Endothelial cell of umbilical vein (primary cell): ENCODE results near the gene FUT8. TPM values are rescaled to one million over a fixed set of nuclear protein-coding genes. Genes with fewer than 3 reads are reported as not detected.
A peak's percentile ranks its signal among the peaks of the same experiment; 100 is the strongest.

Experiments used
- BruUV-seq: library from RNA; stranded (reverse); fragments of 400-500 nt; replicated peaks from 2 replicates; lab custom pipeline; 2021; lab: Mats Ljungman, UMichigan
- CTCF ChIA-PET: fragments of 300-600, 350-600 bp; sonication (Branson Sonifier 250); formaldehyde crosslinking; loops from one replicate; lab custom pipeline; 2021; ENCODE audit warnings: antibody characterized with exemption, inconsistent platforms; lab: Charles Lee
- POLR2A ChIA-PET: fragments of 300-600, 350-600 bp; sonication (Branson Sonifier 250); formaldehyde crosslinking; loops from one replicate; lab custom pipeline; 2021; ENCODE audit warnings: antibody characterized with exemption, inconsistent platforms; lab: Charles Lee
- DNase-seq: peaks from one replicate; pipeline ENCODE4 v3.0.0-alpha.2; 2011; ENCODE audit warnings: low read depth, low spot score
- FAIRE-seq: peaks from 2 replicates; lab custom pipeline; 2011; peaks lifted over from hg19 to GRCh38; lab: Jason Lieb, UNC
- H2AFZ ChIP-seq: 2 replicates; pipeline ENCODE4 v1.6.0; 2012; ENCODE audit warnings: low read depth, low read length, control low read depth, inconsistent platforms
- H3K27ac ChIP-seq: 2 replicates; pipeline ENCODE4 v1.5.1; 2011; ENCODE audit warnings: low read depth, mild to moderate bottlenecking, control low read depth, low read length, moderate library complexity; ENCODE audit not compliant: insufficient read depth
- H3K27me3 ChIP-seq, 2 experiments: 2 replicates each; pipeline versions ENCODE4 v1.6.0 to v1.6.1; 2011; ENCODE audit warnings: low read length in 2 of 2, mixed read lengths in 1 of 2; ENCODE audit not compliant: control insufficient read depth in 2 of 2, insufficient read depth in 2 of 2
- H3K36me3 ChIP-seq, 2 experiments: 2 replicates in 1 of 2; 3 replicates in 1 of 2; pipeline ENCODE4 v1.5.1; 2011; ENCODE audit warnings: low read length in 2 of 2, mild to moderate bottlenecking in 1 of 2, moderate library complexity in 1 of 2; ENCODE audit not compliant: control insufficient read depth in 2 of 2, insufficient read depth in 2 of 2; ENCODE audit errors: extremely low read depth in 1 of 2
- H3K4me1 ChIP-seq: 3 replicates; pipeline ENCODE4 v1.5.1; 2011; ENCODE audit warnings: mild to moderate bottlenecking, low read length; ENCODE audit not compliant: control insufficient read depth, insufficient read depth; ENCODE audit errors: extremely low read depth
- H3K4me2 ChIP-seq: 2 replicates; pipeline ENCODE4 v1.6.1; 2011; ENCODE audit warnings: low read length, control low read depth, mixed read lengths; ENCODE audit not compliant: insufficient read depth
- H3K4me3 ChIP-seq, 3 experiments: fragments of 200-600 bp in 1 of 3; sonication (generic), shearing (Covaris generic) in 1 of 3; replicated peaks in 1 of 3; 2 replicates each; pipeline ENCODE4 v1.5.1; 2011 to 2016; ENCODE audit warnings: control low read depth in 3 of 3, low read length in 3 of 3, mild to moderate bottlenecking in 2 of 3, inconsistent platforms in 1 of 3, low read depth in 1 of 3, moderate library complexity in 1 of 3; ENCODE audit not compliant: insufficient read depth in 1 of 3
- H3K79me2 ChIP-seq: 2 replicates; pipeline ENCODE4 v1.6.0; 2012; ENCODE audit warnings: low read length, inconsistent platforms; ENCODE audit not compliant: control insufficient read depth, insufficient read depth
- H3K9ac ChIP-seq: replicated peaks from 2 replicates; pipeline ENCODE3; 2011; ENCODE audit warnings: low read length, control low read depth; ENCODE audit not compliant: insufficient read depth; ENCODE audit errors: extremely low read depth
- H3K9me1 ChIP-seq: replicated peaks from 3 replicates; pipeline ENCODE4 v1.6.0; 2011; ENCODE audit warnings: mild to moderate bottlenecking, low read length; ENCODE audit not compliant: control insufficient read depth, insufficient read depth; ENCODE audit errors: extremely low read depth
- H3K9me3 ChIP-seq: replicated peaks from 2 replicates; pipeline ENCODE4 v1.5.1; 2012; ENCODE audit warnings: low read length, inconsistent platforms; ENCODE audit not compliant: control insufficient read depth, insufficient read depth
- H4K20me1 ChIP-seq: replicated peaks from 2 replicates; pipeline ENCODE3; 2011; ENCODE audit warnings: mild to moderate bottlenecking, low read length; ENCODE audit not compliant: control insufficient read depth, insufficient read depth; ENCODE audit errors: extremely low read depth
- EZH2 ChIP-seq: IDR thresholded peaks from 2 replicates; pipeline ENCODE4 v1.6.1; 2012; ENCODE audit warnings: borderline replicate concordance, low read depth, mild to moderate bottlenecking, moderate library complexity, low read length, inconsistent platforms; ENCODE audit not compliant: severe bottlenecking
- FOS ChIP-seq: IDR thresholded peaks from 2 replicates; pipeline ENCODE4 v1.6.1; 2011; ENCODE audit warnings: mild to moderate bottlenecking, low read length, moderate library complexity, borderline replicate concordance; ENCODE audit not compliant: insufficient read depth
- GATA2 ChIP-seq: IDR thresholded peaks from 2 replicates; pipeline ENCODE4 v1.7.0; 2011; ENCODE audit warnings: low read depth, mild to moderate bottlenecking, moderate library complexity, mixed read lengths, low read length; ENCODE audit not compliant: insufficient read length, insufficient read depth
- MYC ChIP-seq: IDR thresholded peaks from one replicate; pipeline ENCODE4 v1.6.1; 2011; ENCODE audit warnings: mild to moderate bottlenecking, low read depth, low read length
- POLR2A ChIP-seq: IDR thresholded peaks from 2 replicates; pipeline ENCODE4 v1.6.1; 2012; ENCODE audit warnings: low read depth, mild to moderate bottlenecking, control low read depth, low read length
- POLR2AphosphoS5 ChIP-seq: IDR thresholded peaks from 2 replicates; pipeline ENCODE4 v1.6.1; 2012; ENCODE audit warnings: low read depth, mild to moderate bottlenecking, control low read depth, low read length, moderate library complexity; ENCODE audit not compliant: insufficient read depth
- dilution Hi-C: fragments of 300-500 bp; cut with MboI; formaldehyde crosslinking; loops from one replicate; pipeline ENCODE4 v1.15.0; 2019; ENCODE audit warnings: low sequenced_read_pairs; ENCODE audit not compliant: extremely low pct_ligation_motif_present
- intact Hi-C: fragments of 100-400 bp; cut with micrococcal nuclease; formaldehyde crosslinking; loops from one replicate; pipeline ENCODE4 v1.10.0; 2022
- polyA plus RNA-seq, 4 experiments: library from polyadenylated mRNA; depleted of rRNA in 3 of 4; stranded (reverse) in 3 of 4; unstranded in 1 of 4; fragments of >200 nt; gene quantifications; 2 replicates each; pipeline versions ENCODE4 v1.2.1 to v1.2.3, GENCODE V29; 2011 to 2012; ENCODE audit warnings: missing spikeins in 1 of 4
- total RNA-seq: library from RNA; stranded (reverse); gene quantifications from 2 replicates; pipeline ENCODE4 v1.2.3, GENCODE V29; 2021
- TF ChIP-seq, protein P1 (sequence below), 2 donors: IDR thresholded peaks; 1 replicate in 1 of 2; 2 replicates in 1 of 2; pipeline ENCODE4 v1.5.1; 2011; ENCODE audit warnings: low read length in 2 of 2, mild to moderate bottlenecking in 2 of 2, moderate library complexity in 2 of 2, control low read depth in 1 of 2, inconsistent platforms in 1 of 2, low read depth in 1 of 2; ENCODE audit not compliant: insufficient read depth in 1 of 2; ENCODE audit errors: extremely low read depth in 1 of 2
- TF ChIP-seq, protein P2 (sequence below): IDR thresholded peaks from 2 replicates; pipeline ENCODE4 v1.6.1; 2011; ENCODE audit not compliant: insufficient read depth, insufficient read length

FUT8 gene
- total and polyA plus RNA-seq, 2 donors (not counting 3 experiments of a cell fraction or from before 2014, with no cell fraction given): 16.7 to 38.8 TPM

DNA sequence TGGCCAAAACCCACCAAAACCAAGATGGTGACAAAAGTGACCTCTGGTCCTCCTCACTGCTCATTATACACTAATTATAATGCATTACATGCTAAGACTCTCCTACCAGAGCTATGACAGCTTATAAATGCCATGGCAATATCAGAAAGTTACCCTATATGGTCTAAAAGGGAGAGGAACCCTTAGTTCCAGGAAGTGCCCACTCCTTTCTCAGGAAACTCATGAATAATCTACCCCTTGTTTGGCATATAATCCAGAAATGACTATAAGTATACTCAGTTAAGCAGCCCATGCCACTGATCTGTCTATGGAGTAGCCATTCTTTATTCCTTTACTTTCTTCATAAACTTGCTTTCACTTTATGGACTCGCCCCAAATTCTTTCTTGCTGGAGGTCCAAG lies 43.0 kb upstream of the FUT8 start:
- Histone ChIP-seq H4K20me1 (no peaks in the 10 kb centered on the region), H3K36me3 (no peaks in the 10 kb centered on the region), H3K27ac (no peak overlapping the region), H3K4me2 (no peak overlapping the region), H3K9me1 (no peaks in the 10 kb centered on the region), H3K9ac (no peak overlapping the region), H3K4me3 (no peak overlapping the region), H3K79me2 (no peaks in the 10 kb centered on the region), H2AFZ (peak overlapping the region; percentile 3), H3K27me3 (no peaks in the 10 kb centered on the region), H3K4me1 (no peaks in the 10 kb centered on the region), H3K9me3 (no peaks in the 10 kb centered on the region)
- FAIRE-seq (no peak), DNase-seq (no peak)
- dilution Hi-C loops (no loop called here), intact Hi-C loops (no loop called here)
- TF ChIP-seq, protein P1, sequence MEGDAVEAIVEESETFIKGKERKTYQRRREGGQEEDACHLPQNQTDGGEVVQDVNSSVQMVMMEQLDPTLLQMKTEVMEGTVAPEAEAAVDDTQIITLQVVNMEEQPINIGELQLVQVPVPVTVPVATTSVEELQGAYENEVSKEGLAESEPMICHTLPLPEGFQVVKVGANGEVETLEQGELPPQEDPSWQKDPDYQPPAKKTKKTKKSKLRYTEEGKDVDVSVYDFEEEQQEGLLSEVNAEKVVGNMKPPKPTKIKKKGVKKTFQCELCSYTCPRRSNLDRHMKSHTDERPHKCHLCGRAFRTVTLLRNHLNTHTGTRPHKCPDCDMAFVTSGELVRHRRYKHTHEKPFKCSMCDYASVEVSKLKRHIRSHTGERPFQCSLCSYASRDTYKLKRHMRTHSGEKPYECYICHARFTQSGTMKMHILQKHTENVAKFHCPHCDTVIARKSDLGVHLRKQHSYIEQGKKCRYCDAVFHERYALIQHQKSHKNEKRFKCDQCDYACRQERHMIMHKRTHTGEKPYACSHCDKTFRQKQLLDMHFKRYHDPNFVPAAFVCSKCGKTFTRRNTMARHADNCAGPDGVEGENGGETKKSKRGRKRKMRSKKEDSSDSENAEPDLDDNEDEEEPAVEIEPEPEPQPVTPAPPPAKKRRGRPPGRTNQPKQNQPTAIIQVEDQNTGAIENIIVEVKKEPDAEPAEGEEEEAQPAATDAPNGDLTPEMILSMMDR (IDR thresholded peaks at IDR 0.05; ENCODE audit: extremely low read depth in 1 of 2, insufficient read depth in 1 of 2, low read depth in 1 of 2, low read length in 2 of 2): no peak
- TF ChIP-seq POLR2AphosphoS5 (no peak), MYC (no peak), FOS (no peak)
- POLR2A ChIA-PET: no interaction called here
- CTCF ChIA-PET: no interaction called here
- no TSS peak for BruUV-seq

DNA sequence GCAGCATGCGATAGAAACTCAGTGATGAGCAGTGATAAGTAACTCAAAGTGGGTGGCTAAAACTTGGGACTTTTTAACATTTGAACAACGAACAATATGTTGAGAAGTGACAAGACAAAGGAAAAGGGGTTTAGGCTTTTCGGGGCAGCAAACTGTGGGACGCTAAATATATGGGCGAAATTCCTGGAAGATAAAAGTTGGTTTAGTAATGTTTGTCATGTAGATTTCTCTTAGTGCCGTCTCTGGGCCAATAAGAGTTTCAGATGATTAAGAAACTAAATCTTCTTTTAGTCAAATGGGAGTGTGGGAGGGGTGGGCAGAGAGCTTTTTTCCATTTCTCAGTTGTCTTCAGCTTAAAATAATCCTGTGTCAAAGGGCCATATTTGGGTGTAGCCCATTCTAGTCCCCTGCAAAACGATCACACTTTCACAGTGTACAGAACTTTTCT lies 41.7 kb upstream of the FUT8 start:
- ChIA-PET CTCF (interaction anchor here (1.0 kb wide), 1 partner anchor 454 kb away, joined by 3 read pairs; no protein-coding TSS in a partner anchor), POLR2A (no interaction called here)
- Histone ChIP-seq H3K27ac (no peak overlapping the region), H3K9me3 (no peaks in the 10 kb centered on the region), H2AFZ (no peak overlapping the region), H3K36me3 (no peaks in the 10 kb centered on the region), H3K4me1 (no peaks in the 10 kb centered on the region), H3K9me1 (no peaks in the 10 kb centered on the region), H3K4me3 (no peak overlapping the region), H3K79me2 (no peaks in the 10 kb centered on the region), H4K20me1 (no peaks in the 10 kb centered on the region), H3K9ac (no peak overlapping the region), H3K4me2 (no peak overlapping the region), H3K27me3 (no peaks in the 10 kb centered on the region)
- DNase-seq (no peak), FAIRE-seq (no peak)
- TF ChIP-seq POLR2A: no peak
- no peak for TF ChIP-seq EZH2
- no peak for TF ChIP-seq GATA2
- no peak for TF ChIP-seq POLR2AphosphoS5
- no peak for TF ChIP-seq FOS
- TF ChIP-seq, protein P2, sequence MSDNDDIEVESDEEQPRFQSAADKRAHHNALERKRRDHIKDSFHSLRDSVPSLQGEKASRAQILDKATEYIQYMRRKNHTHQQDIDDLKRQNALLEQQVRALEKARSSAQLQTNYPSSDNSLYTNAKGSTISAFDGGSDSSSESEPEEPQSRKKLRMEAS: no peak
- TF ChIP-seq, protein P1 (IDR thresholded peaks at IDR 0.05; ENCODE audit: extremely low read depth in 1 of 2, insufficient read depth in 1 of 2, low read depth in 1 of 2, low read length in 2 of 2): no peak
- no peak for TF ChIP-seq MYC
- dilution Hi-C loops: no loop called here
- intact Hi-C loops: no loop called here
- BruUV-seq: no TSS peak
